GM18867 (cell line): Measurements from ENCODE around the gene VPS35L.
"Not testable (repeated sequence)": the region's sequence is repeated elsewhere in the genome, so short reads cannot be mapped to it uniquely, and the experiment has no call there.

ENCODE experiments used
- ATAC-seq: cut with Tn5 transposase; IDR thresholded peaks from one replicate; pipeline ENCODE4 v1.9.1; 2021; ENCODE audit warnings: mild to moderate bottlenecking, moderate library complexity; ENCODE audit not compliant: unreplicated experiment

Gene VPS35L

GRCh38 chr16:19708296-19709205 is 153.0 kb downstream of the VPS35L start:
- no peak for ATAC-seq

GRCh38 chr16:19709381-19710136 is 154.1 kb downstream of the VPS35L start:
- ATAC-seq = no peak

DNA sequence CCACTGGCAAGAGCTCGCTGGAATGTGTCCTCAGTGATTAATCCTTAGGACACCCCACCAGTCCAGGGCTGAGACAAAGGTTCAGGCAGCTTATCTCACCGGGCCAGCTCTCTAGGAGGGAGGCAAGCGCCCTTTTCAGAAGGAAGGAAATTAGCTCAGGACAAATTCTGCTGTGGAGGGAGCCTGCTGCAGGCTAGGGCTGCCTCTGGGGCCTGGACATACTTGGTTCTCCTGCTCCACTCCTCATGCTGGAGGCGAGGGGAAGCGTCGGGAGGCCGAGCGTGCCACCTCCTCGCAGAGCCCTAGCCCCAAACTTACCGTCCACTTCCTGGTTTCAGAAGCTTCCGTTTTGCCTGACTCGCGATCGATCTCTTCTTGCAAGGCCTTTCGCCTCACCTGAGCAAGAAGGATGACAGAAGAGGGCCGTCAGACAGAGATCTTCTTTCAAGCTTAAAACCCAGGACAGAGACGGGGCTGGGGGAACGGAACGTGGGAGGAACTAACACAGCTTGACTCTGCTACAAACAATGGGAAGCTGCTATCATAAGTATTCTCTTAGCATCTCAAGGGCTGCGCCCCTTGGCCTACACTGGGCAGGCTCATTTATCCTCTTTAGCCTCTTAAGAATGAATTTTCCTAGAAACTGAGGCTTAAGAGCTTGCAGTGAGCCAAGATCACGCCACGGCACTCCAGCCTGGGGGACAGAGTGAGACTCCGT is 154.8 kb downstream of the VPS35L start:
- no peak for ATAC-seq

DNA sequence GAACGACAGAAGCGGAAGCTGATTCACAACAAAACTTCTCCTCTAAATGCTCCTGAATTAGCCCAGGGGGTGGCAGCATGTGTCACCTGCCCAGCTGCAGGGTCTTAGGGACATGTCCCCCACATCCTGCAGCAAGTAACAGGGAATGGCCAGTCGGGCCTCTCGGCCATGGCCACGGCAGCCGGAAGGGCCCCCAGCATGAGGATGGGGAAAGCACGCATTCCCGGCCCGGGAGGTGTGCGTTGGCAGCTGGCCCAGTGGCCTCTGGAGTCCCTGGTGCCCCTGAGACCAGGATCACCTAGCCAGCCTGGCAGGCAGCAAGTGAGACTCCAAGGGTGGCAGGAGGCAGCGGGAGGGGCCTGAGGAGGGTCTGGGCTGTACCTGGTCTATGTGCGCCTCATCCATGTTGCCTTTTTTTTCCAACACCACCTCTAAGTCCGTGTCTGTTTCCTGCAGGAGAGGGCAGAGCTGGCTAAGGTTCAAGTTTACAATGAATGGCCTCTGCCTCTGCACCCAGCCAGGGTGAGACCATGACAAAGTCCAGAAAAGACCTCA is 155.6 kb downstream of the VPS35L start:
- ATAC-seq = no peak

GRCh38 chr16:19711643-19712042 is 156.1 kb downstream of the VPS35L start:
- ATAC-seq = no peak

DNA sequence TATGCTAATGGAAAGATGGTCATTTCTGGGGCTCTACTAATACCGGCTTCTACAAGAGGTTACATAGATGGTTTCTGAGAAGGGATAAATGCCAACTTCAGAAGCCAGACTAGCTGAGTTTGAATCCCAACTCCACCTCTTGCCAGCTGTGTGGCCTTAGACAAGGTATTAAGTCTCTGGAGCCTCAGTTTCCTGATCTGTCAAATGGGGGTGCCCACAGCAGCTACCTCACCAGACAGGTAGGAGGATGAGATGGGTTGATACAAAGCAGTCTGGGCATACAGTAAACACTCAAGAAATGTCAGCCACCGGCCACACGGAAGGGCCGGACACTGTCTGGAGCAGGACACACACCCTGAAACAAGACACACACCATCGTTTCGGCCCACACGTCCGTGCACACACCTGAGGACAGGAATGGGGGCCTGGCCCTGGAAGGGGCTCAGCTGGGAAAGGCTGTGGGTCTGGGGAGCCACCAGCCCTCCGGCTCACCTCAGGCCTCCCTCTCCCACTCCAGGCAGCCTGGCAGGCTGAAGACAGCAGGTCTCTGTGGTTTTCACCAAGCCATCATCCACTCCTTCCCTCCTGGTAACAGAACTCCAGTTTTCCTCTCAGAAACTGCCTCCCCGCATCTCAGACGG is 157.0 kb downstream of the VPS35L start:
- no peak for ATAC-seq

GRCh38 chr16:19713697-19714096 is 158.2 kb downstream of the VPS35L start:
- no peak for ATAC-seq

GRCh38 chr16:19715566-19715965 is 160.1 kb downstream of the VPS35L start:
- no peak for ATAC-seq

DNA sequence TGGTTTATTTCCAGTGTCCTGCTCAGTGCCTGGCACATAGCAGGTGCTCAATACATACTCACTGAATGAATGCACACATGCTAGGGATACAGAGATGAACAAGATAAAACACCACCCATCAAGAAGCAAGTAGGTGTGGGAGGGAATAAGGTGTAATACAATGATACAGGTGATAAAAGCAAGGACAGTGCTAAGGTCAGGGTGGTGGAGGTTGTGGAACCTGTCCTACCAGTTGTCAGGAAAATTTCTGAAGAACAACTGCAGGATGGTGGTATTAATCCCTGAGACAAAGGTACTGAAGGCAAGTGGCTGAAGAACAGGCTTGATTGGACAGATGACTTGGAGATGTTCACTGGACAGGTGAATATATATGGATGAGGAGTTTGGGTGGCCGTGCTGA is 160.7 kb downstream of the VPS35L start:
- ATAC-seq = no peak

DNA sequence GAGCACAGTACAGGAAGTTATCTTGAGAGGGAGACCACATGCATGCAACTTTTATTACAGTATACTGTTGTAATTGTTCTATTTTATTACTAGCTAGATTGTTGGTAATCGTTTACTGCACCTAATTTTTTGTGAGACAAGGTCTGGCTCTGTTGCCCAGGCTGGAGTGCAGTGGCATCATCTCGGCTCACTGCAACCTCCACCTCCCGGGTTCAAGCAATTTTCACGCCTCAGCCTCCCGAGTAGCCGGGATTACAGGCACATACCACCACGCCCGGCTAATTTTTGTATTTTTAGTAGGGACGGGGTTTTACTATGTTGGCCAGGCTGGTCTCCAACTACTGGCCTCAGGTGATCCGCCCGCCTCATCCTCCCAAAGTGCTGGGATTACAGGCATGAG is 161.2 kb downstream of the VPS35L start:
- ATAC-seq = not testable (repeated sequence)

DNA sequence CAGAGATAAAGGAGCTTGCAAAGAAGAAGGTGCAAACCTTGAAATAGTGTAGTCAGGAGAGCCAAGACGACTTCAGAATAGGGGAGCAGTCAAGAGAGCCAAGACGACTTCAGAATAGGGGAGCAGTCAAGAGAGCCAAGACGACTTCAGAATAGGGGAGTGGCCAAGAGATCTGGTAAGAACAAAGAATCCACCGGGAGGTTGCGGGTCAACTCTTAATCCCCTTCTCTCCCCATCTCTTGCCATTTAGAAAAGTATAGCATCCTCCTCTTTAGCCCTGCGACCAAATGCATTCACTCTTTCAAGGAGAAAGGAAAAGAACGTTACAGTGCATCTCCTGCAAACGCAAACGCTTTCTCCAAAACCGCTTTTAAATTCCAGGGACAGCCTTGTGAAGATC is 161.8 kb downstream of the VPS35L start:
- no peak for ATAC-seq

GRCh38 chr16:19717741-19718623 is 162.5 kb downstream of the VPS35L start, which contains the start of the genes IQCK and KNOP1:
TSS of gene IQCK (plus strand) at chr16:19718271. CDS start at chr16:19718307, 36 bp downstream.
TSS of gene KNOP1 (minus strand) at chr16:19718227. CDS start at chr16:19715035, 3,192 bp downstream.
- ATAC-seq = peak; percentile 96

GRCh38 chr16:19718624-19718965 is 163.1 kb downstream of the VPS35L start:
- no peak for ATAC-seq

DNA sequence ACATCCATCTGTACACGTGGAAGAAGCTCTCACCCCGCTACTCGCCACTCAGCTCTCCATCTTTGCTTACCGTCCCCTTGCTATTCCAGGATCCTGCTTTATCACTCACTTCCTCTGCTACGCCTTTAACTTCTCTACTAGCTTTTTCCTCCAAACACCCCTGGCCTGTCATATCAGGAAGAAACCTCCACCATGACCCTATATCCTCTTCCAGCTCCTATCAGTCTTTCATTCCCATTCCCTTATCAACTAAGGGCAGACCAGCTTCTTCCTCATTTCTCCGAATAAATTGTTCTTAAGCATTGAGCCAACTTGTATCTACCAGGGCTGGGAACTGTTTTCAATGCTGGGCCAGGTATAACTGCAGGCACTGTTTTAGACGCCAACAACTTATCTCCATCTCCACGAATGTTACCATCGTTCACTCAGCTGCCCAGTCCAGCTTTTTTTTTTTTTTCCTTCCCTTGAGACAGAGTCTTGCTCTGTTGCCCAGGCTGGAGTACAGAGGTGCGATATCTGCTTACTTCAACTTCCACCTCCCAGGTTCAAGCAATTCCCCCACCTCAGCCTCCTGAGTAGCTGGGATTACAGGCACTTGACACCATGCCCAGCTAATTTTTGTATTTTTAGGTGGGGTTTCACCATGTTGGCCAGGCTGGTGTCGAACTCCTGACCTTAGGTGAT is 166.9 kb downstream of the VPS35L start:
- ATAC-seq = no peak

DNA sequence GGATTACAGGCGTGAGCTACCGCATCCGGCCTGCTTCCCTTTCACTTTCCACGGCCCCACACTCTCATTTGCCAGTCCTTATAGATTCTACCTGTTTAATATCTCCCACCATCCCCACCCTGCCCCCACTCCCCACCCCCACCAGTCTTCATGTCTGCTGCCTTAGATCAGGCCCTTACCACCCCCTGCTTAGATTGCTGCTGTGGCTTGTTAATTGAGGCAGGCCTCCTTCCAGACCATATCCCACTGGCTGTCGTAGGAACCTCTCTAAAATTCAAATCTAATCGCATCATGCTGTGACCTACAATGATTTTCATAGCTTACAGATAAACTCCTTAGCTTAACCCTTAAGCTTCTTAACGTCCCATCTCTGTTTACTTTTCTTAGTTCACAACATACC is 167.5 kb downstream of the VPS35L start:
- no peak for ATAC-seq

DNA sequence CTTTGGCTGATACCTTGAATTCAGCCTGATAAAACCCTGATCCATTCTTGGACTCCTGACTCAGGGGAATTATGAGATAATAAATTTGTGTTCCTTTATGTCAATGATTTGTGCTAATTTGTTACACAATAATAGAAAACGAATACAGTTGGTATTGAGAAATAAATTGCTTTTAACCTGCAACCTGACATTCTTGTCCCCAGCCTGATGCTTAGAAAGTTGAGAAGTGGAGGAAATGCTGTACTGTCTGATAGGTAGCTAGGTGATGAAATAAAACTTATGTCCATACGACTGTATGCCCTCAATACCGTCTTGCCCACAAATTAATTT is 173.1 kb downstream of the VPS35L start:
- no peak for ATAC-seq

GRCh38 chr16:19733551-19733950 is 178.0 kb downstream of the VPS35L start:
- ATAC-seq = no peak

- no peak for ATAC-seq
These were observed 179.8 kb downstream of the VPS35L start for GRCh38 chr16:19735074-19735867.
